Inflammatory macrophage treated with lipopolysaccharide for 1 hour (primary cell): Measurements from ENCODE around the gene ANO10.
A peak's percentile ranks its signal among the peaks of the same experiment; 100 is the strongest.
"Not testable (repeated sequence)": the region's sequence is repeated elsewhere in the genome, so short reads cannot be mapped to it uniquely, and the experiment has no call there.

Source experiments
- DNase-seq, 2 donors: peaks; one replicate each; pipeline ENCODE4 v3.0.0-alpha.2; 2020 to 2022

Gene ANO10

GRCh38 chr3:43573576-43573975, 48.2 kb downstream of the ANO10 start:
- no peak for DNase-seq

DNA sequence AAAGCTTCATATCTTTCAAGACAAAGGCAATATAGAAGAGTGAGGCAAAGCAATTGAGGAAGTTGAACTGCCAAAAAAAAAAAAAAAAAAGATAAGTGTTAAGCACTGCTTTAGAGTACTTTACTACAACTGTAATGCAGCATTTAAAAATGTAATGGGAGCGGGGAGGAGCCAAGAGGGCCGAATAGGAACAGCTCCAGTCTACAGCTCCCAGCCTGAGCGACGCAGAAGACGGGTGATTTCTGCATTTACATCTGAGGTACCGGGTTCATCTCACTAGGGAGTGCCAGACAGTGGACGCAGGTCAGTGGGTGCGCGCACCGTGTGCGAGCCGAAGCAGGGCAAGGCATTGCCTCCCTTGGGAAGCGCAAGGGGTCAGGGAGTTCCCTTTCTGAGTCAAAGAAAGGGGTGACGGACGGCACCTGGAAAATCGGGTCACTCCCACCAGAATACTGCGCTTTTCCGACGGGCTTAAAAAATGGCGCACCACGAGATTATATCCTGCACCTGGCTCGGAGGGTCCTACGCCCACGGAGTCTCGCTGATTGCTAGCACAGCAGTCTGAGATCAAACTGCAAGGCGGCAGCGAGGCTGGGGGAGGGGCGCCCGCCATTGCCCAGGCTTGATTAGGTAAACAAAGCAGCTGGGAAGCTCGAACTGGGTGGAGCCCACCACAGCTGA, 56.0 kb downstream of the ANO10 start:
- not testable (repeated sequence) for DNase-seq

DNA sequence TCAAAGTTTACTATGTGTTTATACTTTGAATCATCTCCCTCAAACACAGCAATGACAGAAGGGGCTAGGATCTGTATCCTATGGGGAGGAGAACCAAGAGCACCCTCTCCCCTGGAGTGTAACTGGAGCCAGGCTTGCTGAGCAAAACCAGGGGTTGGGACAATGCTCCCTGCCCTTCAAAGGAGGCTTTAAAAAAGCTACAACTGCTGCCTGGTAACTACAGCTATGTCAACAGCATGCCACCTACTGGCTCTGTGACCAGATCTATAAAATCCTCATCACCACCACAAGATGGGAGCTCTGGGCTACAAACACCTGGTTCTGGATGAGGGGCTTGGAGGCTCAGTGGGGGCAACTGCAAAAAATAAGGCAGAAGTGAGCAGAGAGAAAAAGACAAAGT, 61.9 kb downstream of the ANO10 start:
- DNase-seq, result no peak

- DNase-seq, result no peak
These were observed 63.6 kb downstream of the ANO10 start for GRCh38 chr3:43558171-43558570.

- no peak for DNase-seq
These were observed 72.1 kb downstream of the ANO10 start for GRCh38 chr3:43549626-43550290.

DNA sequence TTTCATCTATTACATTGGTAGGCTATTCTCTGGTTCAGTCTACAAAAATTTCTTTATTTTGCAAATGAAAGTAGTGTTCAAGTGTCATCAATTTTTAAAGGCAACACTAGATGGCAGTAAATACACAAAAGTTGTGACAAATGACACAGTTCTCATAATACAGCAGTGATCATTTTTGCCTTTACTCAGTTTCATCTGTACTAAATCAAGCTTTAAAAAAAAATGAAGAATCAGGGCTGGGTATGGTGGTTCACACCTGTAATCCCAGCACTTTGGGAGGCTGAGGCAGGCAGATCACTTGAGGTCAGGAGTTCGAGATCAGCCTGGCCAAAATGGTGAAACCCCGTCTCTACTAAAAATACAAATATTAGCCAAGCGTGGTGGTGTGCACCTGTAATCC, 77.5 kb downstream of the ANO10 start:
- DNase-seq, result peak; percentile 51 to 85

GRCh38 chr3:43542328-43543043, 79.3 kb downstream of the ANO10 start:
- no peak for DNase-seq

DNA sequence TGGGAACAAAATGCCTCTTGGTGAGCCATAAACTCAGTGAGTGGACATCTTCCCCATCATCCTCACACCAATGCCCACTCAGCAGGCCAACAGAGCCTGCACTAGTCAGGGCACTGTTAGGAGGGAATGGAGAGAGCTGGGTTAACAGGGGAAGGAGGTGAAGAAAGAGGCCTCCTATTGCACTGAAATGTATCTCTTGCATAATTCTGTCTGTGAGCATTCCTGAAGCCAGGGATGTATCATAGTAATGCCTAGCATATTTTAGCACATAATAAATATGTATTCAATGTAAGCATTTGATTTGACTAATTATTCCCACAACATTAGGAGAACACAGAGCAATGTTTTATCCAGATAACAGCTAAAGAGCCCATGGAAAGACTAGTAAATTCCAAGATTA, 81.2 kb downstream of the ANO10 start:
- no peak for DNase-seq

DNA sequence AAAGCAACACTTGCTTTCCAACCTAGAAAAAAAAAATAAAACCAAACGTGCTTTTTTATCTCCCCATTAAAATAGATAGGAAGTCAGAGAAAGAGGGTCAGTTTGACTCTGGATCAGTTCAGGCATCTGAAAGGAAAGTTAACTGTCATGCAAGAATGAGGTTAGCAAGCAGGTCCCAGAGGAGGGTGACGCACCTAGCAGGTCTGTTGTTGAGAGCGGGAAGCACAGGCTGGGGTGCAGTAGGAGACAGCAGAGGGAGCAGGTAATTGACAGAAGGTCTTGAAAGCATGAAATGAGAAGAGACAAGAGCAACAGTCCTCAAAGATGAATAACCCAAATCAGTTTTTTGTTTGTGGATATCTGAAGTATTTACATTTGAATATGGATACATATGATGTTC, 82.5 kb downstream of the ANO10 start:
- DNase-seq, result no peak

GRCh38 chr3:43537225-43537624, 84.6 kb downstream of the ANO10 start:
- no peak for DNase-seq

DNA sequence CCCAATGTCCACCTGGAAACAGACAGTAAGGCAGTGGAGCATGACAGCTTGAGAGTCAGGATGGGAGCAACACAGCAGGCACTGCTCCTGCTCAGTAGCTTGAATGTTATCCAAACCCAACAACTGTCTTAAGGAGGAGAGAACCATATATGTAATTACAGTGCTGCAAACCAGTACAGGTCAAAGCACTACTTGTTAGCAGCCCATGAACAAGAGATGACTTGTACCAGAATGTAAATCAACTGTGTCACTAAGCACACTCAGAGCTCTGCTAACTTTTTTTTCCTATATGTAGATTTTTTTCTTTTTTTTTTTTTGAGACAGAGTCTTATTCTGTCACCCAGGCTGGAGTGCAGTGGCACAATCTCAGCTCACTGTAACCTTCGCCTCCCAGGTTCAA, 87.1 kb downstream of the ANO10 start:
- no peak for DNase-seq

GRCh38 chr3:43533009-43533408, 88.8 kb downstream of the ANO10 start:
- DNase-seq, result no peak

GRCh38 chr3:43531835-43532234, 90.0 kb downstream of the ANO10 start:
- no peak for DNase-seq

DNA sequence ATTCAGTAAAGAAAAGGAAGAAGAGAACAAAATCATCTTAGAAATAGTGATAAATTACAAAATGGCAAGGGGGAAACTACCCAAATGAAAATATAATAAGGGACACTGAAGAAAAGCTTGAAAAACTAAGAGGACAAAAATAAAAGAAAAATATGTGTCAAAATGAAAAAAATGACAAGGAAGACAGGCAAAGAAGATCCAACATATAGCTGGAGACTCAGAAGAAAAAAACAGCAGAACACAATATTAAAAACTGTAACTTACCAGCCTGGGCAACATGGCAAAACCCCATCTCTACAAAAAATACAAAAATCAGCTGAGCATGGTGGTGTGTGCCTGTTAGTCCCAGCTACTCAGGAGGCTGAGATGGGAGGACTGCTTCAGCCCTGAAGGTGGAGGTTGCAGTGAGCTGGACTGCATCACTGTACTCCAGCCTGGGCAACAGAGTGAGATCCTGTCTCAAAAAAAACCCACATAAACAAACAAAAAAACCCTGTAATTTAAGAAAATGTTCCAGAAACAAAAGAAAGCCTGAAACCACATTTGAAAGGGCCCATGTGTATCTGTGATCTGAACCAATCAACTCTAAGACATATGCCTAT, 93.2 kb downstream of the ANO10 start:
- DNase-seq, result no peak

GRCh38 chr3:43526956-43527355, 94.9 kb downstream of the ANO10 start:
- DNase-seq, result no peak

GRCh38 chr3:43525941-43526607, 95.7 kb downstream of the ANO10 start:
- DNase-seq, result peak in 1 of 2 donors; percentile 25

DNA sequence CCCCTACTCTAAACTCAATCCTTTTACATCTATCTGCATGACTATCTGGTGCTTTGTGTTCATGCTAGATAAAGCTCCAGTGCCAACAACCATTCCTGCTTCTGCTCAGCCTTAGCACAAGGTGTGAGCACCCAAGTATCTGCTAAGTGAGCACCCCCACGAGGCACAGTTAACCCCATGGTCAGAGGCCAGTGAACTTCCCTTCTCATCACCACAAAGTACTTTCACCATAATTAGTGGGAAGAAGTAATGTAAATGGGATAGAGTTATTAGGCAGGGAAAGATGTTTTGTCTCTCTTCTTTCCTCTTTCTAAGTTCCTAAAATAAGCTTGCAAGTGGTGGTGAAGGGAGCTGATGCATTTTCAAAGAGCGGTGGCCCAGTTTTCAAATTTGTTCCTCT, 96.4 kb downstream of the ANO10 start:
- peak; percentile 16 to 19 for DNase-seq

DNA sequence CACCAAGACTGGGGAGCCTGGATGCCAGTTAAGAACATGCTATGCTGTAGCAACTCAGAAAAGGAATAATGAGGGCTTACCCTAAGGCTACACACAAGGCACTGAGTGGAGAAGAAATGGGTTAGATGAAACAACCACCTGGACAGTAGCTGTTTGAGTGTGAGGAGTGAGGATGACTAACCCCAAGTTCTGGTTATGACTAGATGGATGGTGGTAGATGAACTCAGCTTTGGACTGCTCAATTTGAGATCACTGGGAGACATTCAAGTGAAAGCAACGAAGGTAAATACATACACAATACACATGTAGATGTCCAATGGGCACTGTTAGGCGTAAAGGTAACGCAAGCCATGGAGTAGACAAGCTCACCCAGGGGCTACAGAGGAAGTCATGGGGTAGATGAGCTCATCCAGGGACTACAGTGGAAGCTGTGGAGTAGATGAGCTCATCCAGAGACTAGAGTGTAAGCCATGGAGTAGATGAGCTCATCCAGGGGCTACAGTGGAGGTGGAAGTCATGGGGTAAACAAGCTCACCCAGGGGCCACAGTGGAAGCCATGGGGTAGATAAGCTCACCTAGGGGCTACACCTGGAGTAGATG, 98.3 kb downstream of the ANO10 start:
- peak in 1 of 2 donors; percentile 35 for DNase-seq

DNA sequence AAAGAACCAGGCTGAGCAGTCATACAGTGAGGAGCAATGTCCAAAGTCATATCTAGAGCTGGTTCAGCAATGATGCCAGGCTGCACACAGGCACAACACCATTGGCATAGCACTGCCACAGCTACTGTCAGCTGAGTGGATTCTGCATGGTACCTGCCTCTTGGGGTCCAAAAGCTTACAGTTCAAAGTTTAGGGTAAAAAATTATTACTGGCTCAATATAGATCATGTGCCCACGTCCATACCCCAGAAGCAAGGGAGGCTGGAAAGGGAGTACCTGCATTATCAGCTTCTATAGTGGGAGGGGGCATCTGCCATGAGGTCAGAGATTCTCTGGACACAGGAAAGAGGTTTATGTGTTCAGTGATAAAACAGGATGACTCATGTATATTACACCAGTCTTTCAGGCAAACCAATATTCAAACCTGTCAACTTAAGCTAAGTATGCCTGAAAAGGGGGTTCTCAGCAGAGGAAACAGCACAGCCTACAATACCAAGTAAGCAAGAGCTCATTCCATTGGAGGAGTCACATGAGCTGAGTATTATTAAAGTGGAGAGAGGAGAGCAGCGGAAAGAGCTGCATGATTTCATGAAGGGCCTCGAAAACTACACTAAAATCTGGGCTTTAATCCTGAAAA, 99.0 kb downstream of the ANO10 start:
- DNase-seq, result no peak

GRCh38 chr3:43521941-43522340, 99.9 kb downstream of the ANO10 start:
- DNase-seq, result peak in 1 of 2 donors; percentile 16

DNA sequence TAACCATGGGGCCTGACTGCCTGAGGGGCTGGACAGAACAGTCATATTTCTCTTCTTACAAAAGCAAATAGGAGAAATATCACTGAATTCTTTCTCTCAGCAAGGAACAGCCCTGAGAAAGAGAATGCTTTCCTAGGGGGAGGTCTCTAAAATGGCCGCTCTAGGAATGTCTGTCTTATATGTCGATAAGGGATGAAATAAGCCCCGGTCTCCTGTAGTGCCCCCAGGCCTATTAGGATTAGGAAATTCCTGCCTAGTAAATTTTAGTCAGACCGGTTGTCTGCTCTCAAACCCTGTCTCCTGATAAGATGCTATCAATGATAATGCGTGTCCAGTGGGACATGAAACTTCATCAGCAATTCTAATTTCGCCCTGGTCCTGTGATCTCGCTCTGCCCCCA, 103.3 kb downstream of the ANO10 start:
- not testable (repeated sequence) for DNase-seq

GRCh38 chr3:43515970-43516635, 105.7 kb downstream of the ANO10 start:
- DNase-seq, result no peak
